ENCODE data around the gene C22orf31.

The C22orf31 gene

GRCh38 chr22:29069463-29069862, 7.8 kb upstream of the C22orf31 start:
- no peak for TF ChIP-seq CTCF (conservative IDR thresholded peaks at IDR 0.05; ENCODE audit: low read length)
- DNase-seq (ENCODE audit: low read depth), result no peak
- no peak overlapping the region for H3K4me3 ChIP-seq (ENCODE audit: low read length)

GRCh38 chr22:29065468-29066190, 4.0 kb upstream of the C22orf31 start:
- H3K4me3 ChIP-seq (ENCODE audit: low read length), result no peak overlapping the region
- no peak for DNase-seq (ENCODE audit: low read depth)
- TF ChIP-seq CTCF (conservative IDR thresholded peaks at IDR 0.05; ENCODE audit: low read length), result no peak

- no peak for TF ChIP-seq CTCF (conservative IDR thresholded peaks at IDR 0.05; ENCODE audit: low read length)
- DNase-seq (ENCODE audit: low read depth), result no peak
- H3K4me3 ChIP-seq (ENCODE audit: low read length), result no peak overlapping the region
These were observed 723 bp upstream of the C22orf31 start for GRCh38 chr22:29062286-29062821.

GRCh38 chr22:29060931-29061330, 700 bp downstream of the C22orf31 start:
- DNase-seq (ENCODE audit: low read depth), result no peak
- TF ChIP-seq CTCF (conservative IDR thresholded peaks at IDR 0.05; ENCODE audit: low read length), result no peak
- no peak overlapping the region for H3K4me3 ChIP-seq (ENCODE audit: low read length)

GRCh38 chr22:29060251-29060869, 1.3 kb downstream of the C22orf31 start:
- no peak for DNase-seq (ENCODE audit: low read depth)

GRCh38 chr22:29056472-29056871, 5.2 kb downstream of the C22orf31 start:
- TF ChIP-seq CTCF (conservative IDR thresholded peaks at IDR 0.05; ENCODE audit: low read length), result no peak
- H3K4me3 ChIP-seq (ENCODE audit: low read length), result no peak overlapping the region
- DNase-seq (ENCODE audit: low read depth), result no peak

More at GRCh38 chr22:29060251-29060869, 1.3 kb downstream of the C22orf31 start:
- TF ChIP-seq CTCF (conservative IDR thresholded peaks at IDR 0.05; ENCODE audit: low read length), result no peak
- no peak overlapping the region for H3K4me3 ChIP-seq (ENCODE audit: low read length)

Data from AG10803 (cell line).